HepG2 (cell line): Measurements from ENCODE around the gene POGLUT2. TPM values are rescaled to one million over a fixed set of nuclear protein-coding genes. Genes with fewer than 3 reads are reported as not detected.

Experiments used
- ATAC-seq: fragments of 200-7000 bp; cut with Tn5 transposase; 3 replicates; pipeline ENCODE4 v1.9.1; 2020; ENCODE audit warnings: mild to moderate bottlenecking, moderate library complexity
- BruUV-seq: library from RNA; stranded (reverse); fragments of 400-500 nt; replicated peaks from 2 replicates; lab custom pipeline; 2021; lab: Mats Ljungman, UMichigan
- CTCF ChIA-PET: fragments of 300-600 bp; formaldehyde crosslinking; extraction: SDS; loops from one replicate; lab custom pipeline; 2021; ENCODE audit warnings: low total read pairs, inconsistent platforms, low intra/inter-chr PET ratio; lab: Yijun Ruan, JAX
- POLR2A ChIA-PET: fragments of 350-600 bp; sonication (Branson Sonifier 250); formaldehyde crosslinking; loops from one replicate; lab custom pipeline; 2020; ENCODE audit warnings: antibody characterized with exemption, inconsistent platforms; lab: Yijun Ruan, JAX
- DNase-seq: peaks from one replicate; pipeline ENCODE4 v3.0.0-alpha.2; 2015; ENCODE audit warnings: low spot score
- FAIRE-seq: peaks from 3 replicates; lab custom pipeline; 2011; peaks lifted over from hg19 to GRCh38; lab: Jason Lieb, UNC
- H2AFZ ChIP-seq: one replicate; pipeline ENCODE4 v1.6.1; 2011; ENCODE audit warnings: low read length, inconsistent platforms
- H3K27ac ChIP-seq: fragments of 300-600 bp; 3 replicates; pipeline ENCODE4 v1.8.0; 2011; ENCODE audit warnings: mixed run types, mild to moderate bottlenecking, mixed read lengths, low read length, inconsistent platforms; ENCODE audit not compliant: insufficient read depth; ENCODE audit errors: extremely low read length
- H3K27me3 ChIP-seq, 2 experiments: fragments of 200-600 bp in 1 of 2; 2 replicates in 1 of 2; 3 replicates in 1 of 2; pipeline versions ENCODE4 v1.6.0 to v1.8.0; 2011; ENCODE audit warnings: low read length in 2 of 2, mild to moderate bottlenecking in 2 of 2, moderate library complexity in 2 of 2, inconsistent platforms in 1 of 2; ENCODE audit not compliant: insufficient read depth in 2 of 2, control insufficient read depth in 1 of 2
- H3K36me3 ChIP-seq, 2 experiments: fragments of 200-600 bp in 1 of 2; replicated peaks in 1 of 2; 2 replicates in 1 of 2; 3 replicates in 1 of 2; pipeline versions ENCODE4 v1.5.1 to v1.8.0; 2011; ENCODE audit warnings: low read length in 2 of 2, inconsistent platforms in 1 of 2; ENCODE audit not compliant: insufficient read depth in 2 of 2, control insufficient read depth in 1 of 2
- H3K4me1 ChIP-seq: 2 replicates; pipeline ENCODE4 v1.5.1; 2012; ENCODE audit warnings: low read length, inconsistent platforms; ENCODE audit not compliant: insufficient read depth
- H3K4me2 ChIP-seq: 2 replicates; pipeline ENCODE4 v1.6.0; 2011; ENCODE audit warnings: low read depth, low read length, inconsistent platforms
- H3K4me3 ChIP-seq, 3 experiments: fragments of 200-600 bp in 1 of 3; sonication (generic), shearing (Covaris generic) in 1 of 3; replicated peaks in 1 of 3; 2 replicates each; pipeline ENCODE4 v1.5.1; 2011 to 2016; ENCODE audit warnings: low read length in 3 of 3, inconsistent platforms in 2 of 3, low read depth in 2 of 3, mild to moderate bottlenecking in 2 of 3, control low read depth in 1 of 3, mixed read lengths in 1 of 3; ENCODE audit not compliant: insufficient read depth in 1 of 3
- H3K79me2 ChIP-seq: one replicate; pipeline ENCODE4 v1.6.1; 2011; ENCODE audit warnings: low read length, inconsistent platforms; ENCODE audit not compliant: insufficient read depth
- H3K9ac ChIP-seq: 2 replicates; pipeline ENCODE4 v1.6.0; 2011; ENCODE audit warnings: mild to moderate bottlenecking, low read depth, low read length, inconsistent platforms; ENCODE audit not compliant: insufficient read depth
- H3K9me3 ChIP-seq: 2 replicates; pipeline ENCODE4 v1.5.1; 2012; ENCODE audit warnings: mild to moderate bottlenecking, low read length
- H4K20me1 ChIP-seq: 2 replicates; pipeline ENCODE4 v1.6.0; 2011; ENCODE audit warnings: inconsistent platforms, mild to moderate bottlenecking, low read length, moderate library complexity; ENCODE audit not compliant: insufficient read depth
- E2F1 ChIP-seq: sonication (generic); formaldehyde crosslinking; IDR thresholded peaks from 2 replicates; pipeline ENCODE4 v1.5.0; 2020; ENCODE audit warnings: missing genetic modification reagents
- HOXD1 ChIP-seq: sonication (generic); formaldehyde crosslinking; IDR thresholded peaks from 2 replicates; pipeline ENCODE4 v1.5.0; 2020; ENCODE audit warnings: missing genetic modification reagents
- KLF15 ChIP-seq: sonication (generic); formaldehyde crosslinking; IDR thresholded peaks from 2 replicates; pipeline ENCODE4 v1.8.1; 2023; ENCODE audit warnings: borderline replicate concordance, mild to moderate bottlenecking, inconsistent platforms, missing genetic modification reagents, mixed read lengths
- MAFK ChIP-seq, 2 experiments: IDR thresholded peaks in 1 of 2; conservative IDR thresholded peaks in 1 of 2; 2 replicates each; pipeline ENCODE4 v1.6.1; 2011; ENCODE audit warnings: improper control_type of control experiment in 2 of 2, low read length in 2 of 2
- ZNF232 ChIP-seq: sonication (generic); formaldehyde crosslinking; IDR thresholded peaks from 2 replicates; pipeline ENCODE4 v1.4.0; 2020; ENCODE audit warnings: missing genetic modification reagents, borderline replicate concordance
- ZNF431 ChIP-seq: sonication (generic); formaldehyde crosslinking; IDR thresholded peaks from 2 replicates; pipeline ENCODE4 v1.9.0; 2022; ENCODE audit warnings: missing genetic modification reagents, low read depth, mild to moderate bottlenecking, borderline replicate concordance
- ZNF451 ChIP-seq: sonication (generic); formaldehyde crosslinking; IDR thresholded peaks from 2 replicates; pipeline ENCODE4 v1.5.0; 2020; ENCODE audit warnings: mild to moderate bottlenecking, missing genetic modification reagents
- ZNF644 ChIP-seq: IDR thresholded peaks from 2 replicates; pipeline ENCODE4 v1.6.1; 2016; ENCODE audit warnings: low read depth
- ZNF709 ChIP-seq: sonication (generic); formaldehyde crosslinking; IDR thresholded peaks from 2 replicates; pipeline ENCODE4 v1.5.0; 2020; ENCODE audit warnings: mild to moderate bottlenecking, missing genetic modification reagents
- WGBS: methylation state at CpG from one replicate; pipeline ENCODE4 v1.1.6; 2017; ENCODE audit warnings: low lambda C conversion rate; 5-methylcytosine and 5-hydroxymethylcytosine counted together
- in situ Hi-C: cut with HindIII; loops from 2 replicates; pipeline ENCODE4 v1.10.0; 2017; ENCODE audit warnings: low pct_unique_long_range_greater_than_20kb; ENCODE audit not compliant: extremely low pct_ligation_motif_present
- intact Hi-C: fragments of 100-400 bp; cut with micrococcal nuclease; formaldehyde crosslinking; loops from one replicate; pipeline ENCODE4 v1.10.0; 2022; ENCODE audit not compliant: unreplicated experiment
- polyA plus RNA-seq, 8 experiments: library from polyadenylated mRNA; depleted of rRNA in 3 of 8; stranded (reverse) in 7 of 8; unstranded in 1 of 8; fragments of >200 nt; fragmentation: Illumina TruSeq in 4 of 8; extraction: Trizol in 4 of 8; gene quantifications; 2 replicates each; pipeline versions ENCODE4 v1.2.1 to v1.2.3, GENCODE V29; 2011 to 2016; ENCODE audit warnings: low read depth in 4 of 8, missing spikeins in 1 of 8, mixed read lengths in 1 of 8; ENCODE audit not compliant: insufficient read depth in 1 of 8
- total RNA-seq, 5 experiments: library from RNA; depleted of rRNA; stranded (reverse); fragments of >200 nt; fragmentation: Illumina TruSeq; extraction: Trizol; gene quantifications; 2 replicates each; pipeline ENCODE4 v1.2.3, GENCODE V29; 2016; ENCODE audit warnings: low read depth in 1 of 5
- TF ChIP-seq, protein P1 (sequence below), 2 experiments: sonication (generic) in 1 of 2; formaldehyde crosslinking in 1 of 2; IDR thresholded peaks; 2 replicates each; pipeline versions ENCODE4 v1.4.0 to v1.6.1; 2016 to 2020; ENCODE audit warnings: borderline replicate concordance in 1 of 2, low read depth in 1 of 2, mild to moderate bottlenecking in 1 of 2, missing genetic modification reagents in 1 of 2

Gene POGLUT2
- total and polyA plus RNA-seq, 2 of the 13 experiments (the other 11 are each of a cell fraction or from before 2014, with no cell fraction given) = 18.0 to 26.1 TPM

DNA sequence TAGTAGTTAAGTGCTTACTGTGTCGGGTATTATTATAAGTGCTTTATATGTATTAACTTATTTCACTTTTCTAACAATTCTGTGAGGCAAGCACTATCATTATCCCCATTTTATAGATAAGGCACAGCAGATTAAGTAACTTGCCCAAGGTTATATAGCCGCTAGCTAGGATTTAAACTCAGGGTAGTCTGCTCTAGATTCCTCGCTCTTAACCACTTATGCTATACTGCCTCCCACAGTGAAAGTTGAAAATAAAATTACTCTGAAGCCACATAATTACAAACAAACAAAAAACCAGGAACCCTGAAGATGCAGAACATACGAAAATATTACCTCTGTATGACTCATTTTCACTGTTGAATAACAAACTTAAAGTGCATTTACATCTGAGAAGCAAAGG is 29.1 kb downstream of the POGLUT2 start:
- H3K9ac ChIP-seq = no peak overlapping the region
- TF ChIP-seq MAFK (conservative IDR thresholded peaks at IDR 0.05 in 1 of 2, IDR thresholded peaks at IDR 0.05 in 1 of 2; ENCODE audit: low read length in 2 of 2) (no peak), ZNF431 (CRISPR knock-in tag) (no peak), ZNF709 (CRISPR knock-in tag) (no peak), ZNF451 (no peak), ZNF644 (no peak), KLF15 (CRISPR knock-in tag) (no peak), E2F1 (CRISPR knock-in tag) (no peak), HOXD1 (CRISPR knock-in tag) (no peak), ZNF232 (no peak)
- TF ChIP-seq, protein P1, sequence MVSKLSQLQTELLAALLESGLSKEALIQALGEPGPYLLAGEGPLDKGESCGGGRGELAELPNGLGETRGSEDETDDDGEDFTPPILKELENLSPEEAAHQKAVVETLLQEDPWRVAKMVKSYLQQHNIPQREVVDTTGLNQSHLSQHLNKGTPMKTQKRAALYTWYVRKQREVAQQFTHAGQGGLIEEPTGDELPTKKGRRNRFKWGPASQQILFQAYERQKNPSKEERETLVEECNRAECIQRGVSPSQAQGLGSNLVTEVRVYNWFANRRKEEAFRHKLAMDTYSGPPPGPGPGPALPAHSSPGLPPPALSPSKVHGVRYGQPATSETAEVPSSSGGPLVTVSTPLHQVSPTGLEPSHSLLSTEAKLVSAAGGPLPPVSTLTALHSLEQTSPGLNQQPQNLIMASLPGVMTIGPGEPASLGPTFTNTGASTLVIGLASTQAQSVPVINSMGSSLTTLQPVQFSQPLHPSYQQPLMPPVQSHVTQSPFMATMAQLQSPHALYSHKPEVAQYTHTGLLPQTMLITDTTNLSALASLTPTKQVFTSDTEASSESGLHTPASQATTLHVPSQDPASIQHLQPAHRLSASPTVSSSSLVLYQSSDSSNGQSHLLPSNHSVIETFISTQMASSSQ (IDR thresholded peaks at IDR 0.05; ENCODE audit: low read depth) = no peak
- TF ChIP-seq, protein P1 (CRISPR knock-in tag; IDR thresholded peaks at IDR 0.05; ENCODE audit: borderline replicate concordance) = no peak
- TF ChIP-seq, all 625 proteins: peak for 0
- intact Hi-C loops = loop anchor here (5.0 kb wide), 1 partner anchor 42 kb away; no protein-coding TSS in a partner anchor
- FAIRE-seq (no peak), DNase-seq (no peak), ATAC-seq (no peak)
- in situ Hi-C loops = no loop called here
- CTCF ChIA-PET = no interaction called here
- no peak overlapping the region for H3K27ac ChIP-seq
- BruUV-seq = no TSS peak
- POLR2A ChIA-PET = interaction anchor here (2.3 kb wide), 1 partner anchor 31 kb away, joined by 8 read pairs; no protein-coding TSS in a partner anchor
- no peaks in the 10 kb centered on the region for H3K9me3 ChIP-seq
- H3K4me1 ChIP-seq = peaks cover 32% of the 10 kb centered on the region
- no peaks in the 10 kb centered on the region for H3K79me2 ChIP-seq
- H3K4me2 ChIP-seq = peak overlapping the region; percentile 53; the same call in 1 of the 2 replicates
- no peaks in the 10 kb centered on the region for H3K36me3 ChIP-seq
- H4K20me1 ChIP-seq = no peaks in the 10 kb centered on the region
- WGBS = 75% methylated on average over 4 of the region's 4 CpGs
- no peaks in the 10 kb centered on the region; a peak in 1 of 5 replicates for H3K27me3 ChIP-seq
- no peak overlapping the region for H3K4me3 ChIP-seq
- no peak overlapping the region for H2AFZ ChIP-seq
